Measurements from ENCODE around the gene SCIN. TPM values are rescaled to one million over a fixed set of nuclear protein-coding genes. Genes with fewer than 3 reads are reported as not detected.
"Not testable (repeated sequence)": the region's sequence is repeated elsewhere in the genome, so short reads cannot be mapped to it uniquely, and the experiment has no call there.

Gene SCIN
- polyA plus RNA-seq, 1 of the 3 experiments (the other 2 are of a cell fraction), result 0.02 TPM

DNA sequence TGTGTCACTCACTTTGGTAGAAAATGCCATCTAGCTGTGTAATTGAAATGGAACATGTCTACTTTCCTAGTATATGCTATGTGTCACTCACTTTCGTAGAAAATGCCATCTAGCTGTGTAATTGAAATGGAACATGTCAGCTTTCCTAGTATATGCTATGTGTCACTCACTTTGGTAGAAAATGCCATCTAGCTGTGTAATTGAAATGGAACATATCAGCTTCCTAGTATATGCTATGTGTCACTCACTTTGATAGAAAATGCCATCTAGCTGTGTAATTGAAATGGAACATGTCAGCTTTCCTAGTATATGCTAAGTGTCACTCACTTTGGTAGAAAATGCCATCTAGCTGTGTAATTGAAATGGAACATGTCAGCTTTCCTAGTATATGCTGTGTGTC, 42.9 kb upstream of the SCIN start:
- CTCF ChIA-PET, result interaction anchor here (1.4 kb wide), 2 partner anchors 93 to 96 kb away, joined by 4 read pairs; no protein-coding TSS in a partner anchor

DNA sequence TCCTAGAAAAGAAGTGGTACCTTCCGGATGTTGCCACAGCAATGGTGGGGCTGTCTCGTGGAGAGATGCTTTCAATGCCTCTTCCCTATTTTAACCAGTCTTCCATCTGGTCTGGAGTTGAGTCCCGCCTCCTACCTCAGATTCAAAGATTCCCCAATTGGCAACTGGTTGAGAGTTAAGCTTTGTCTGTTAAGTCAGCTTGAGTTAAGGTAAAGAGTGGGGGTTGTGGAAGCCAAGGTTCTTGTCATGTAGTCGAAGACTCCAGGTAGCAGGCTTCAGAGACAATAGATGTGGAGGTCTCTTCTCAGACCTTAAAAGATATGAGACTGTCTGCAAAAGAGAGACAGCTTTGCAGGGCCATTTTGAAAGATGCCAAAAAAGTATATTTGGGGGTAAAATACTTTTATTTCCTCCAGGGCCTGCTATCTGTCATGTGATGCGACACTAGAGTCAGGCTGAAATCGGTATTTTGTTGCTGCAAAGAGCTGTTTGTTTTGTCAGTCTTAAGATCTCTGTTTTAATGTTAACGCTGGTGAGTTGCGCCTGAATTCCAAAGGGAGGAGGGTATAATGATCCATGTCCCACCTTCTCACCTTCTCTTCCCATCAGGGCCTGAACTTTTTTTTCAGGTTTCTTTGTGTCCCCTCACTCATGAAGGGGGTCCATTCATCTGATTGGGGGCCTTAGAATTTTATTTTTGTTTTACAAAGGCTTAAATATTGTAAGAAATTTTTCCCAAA, 40.4 kb upstream of the SCIN start:
- Histone ChIP-seq H3K9me3 (no peaks in the 10 kb centered on the region), H3F3A (replicated peaks; ENCODE audit: insufficient read depth) (no peaks in the 10 kb centered on the region), H3K27me3 (ENCODE audit: insufficient read depth) (no peaks in the 10 kb centered on the region; the same call in 1 of the 2 replicates), H3K4me1 (ENCODE audit: control insufficient read depth in 1 of 2, insufficient read depth in 2 of 2, low read depth in 1 of 2, low read length in 1 of 2) (no peaks in the 10 kb centered on the region), H3K4me2 (no peak overlapping the region), H3K79me2 (ENCODE audit: insufficient read depth) (no peaks in the 10 kb centered on the region), H2AFZ (ENCODE audit: low read depth) (no peak overlapping the region), H3K9me2 (no peaks in the 10 kb centered on the region), H4K20me1 (ENCODE audit: insufficient read depth) (no peaks in the 10 kb centered on the region), H3K36me3 (replicated peaks in 1 of 2; ENCODE audit: control insufficient read depth in 1 of 2, insufficient read depth in 2 of 2, low read length in 1 of 2) (no peaks in the 10 kb centered on the region), H3K4me3 (ENCODE audit: low read depth in 2 of 2, low read length in 1 of 2) (no peak overlapping the region), H3K9ac (no peak overlapping the region), H3K27ac (ENCODE audit: low read depth in 2 of 2, low read length in 1 of 2) (no peak overlapping the region)
- ChIA-PET CTCF (interaction anchor here (1.1 to 1.6 kb wide), 3 partner anchors 11 to 15 kb away, joined by 3 to 5 read pairs (median 3); no protein-coding TSS in a partner anchor), POLR2A (no interaction called here)
- TF ChIP-seq NRF1 (IDR thresholded peaks at IDR 0.05; ENCODE audit: low read depth, low read length) (no peak), SIN3A (IDR thresholded peaks at IDR 0.05; ENCODE audit: borderline replicate concordance, low read depth, low read length) (no peak), GATA2 (CRISPR knock-in tag; IDR thresholded peaks at IDR 0.05) (no peak), RFX5 (IDR thresholded peaks at IDR 0.05; ENCODE audit: low read length) (no peak), POLR2AphosphoS5 (IDR thresholded peaks at IDR 0.05; ENCODE audit: low read depth, low read length) (no peak), YY1 (IDR thresholded peaks at IDR 0.05; ENCODE audit: low read depth) (no peak), JUND (IDR thresholded peaks at IDR 0.05) (no peak), GABPA (IDR thresholded peaks at IDR 0.05; ENCODE audit: low read depth) (no peak), TCF12 (IDR thresholded peaks at IDR 0.05) (no peak), TAF1 (IDR thresholded peaks at IDR 0.05; ENCODE audit: borderline replicate concordance, low read depth, low read length) (no peak), ELF1 (IDR thresholded peaks at IDR 0.05) (no peak)
- TF ChIP-seq, protein P1, sequence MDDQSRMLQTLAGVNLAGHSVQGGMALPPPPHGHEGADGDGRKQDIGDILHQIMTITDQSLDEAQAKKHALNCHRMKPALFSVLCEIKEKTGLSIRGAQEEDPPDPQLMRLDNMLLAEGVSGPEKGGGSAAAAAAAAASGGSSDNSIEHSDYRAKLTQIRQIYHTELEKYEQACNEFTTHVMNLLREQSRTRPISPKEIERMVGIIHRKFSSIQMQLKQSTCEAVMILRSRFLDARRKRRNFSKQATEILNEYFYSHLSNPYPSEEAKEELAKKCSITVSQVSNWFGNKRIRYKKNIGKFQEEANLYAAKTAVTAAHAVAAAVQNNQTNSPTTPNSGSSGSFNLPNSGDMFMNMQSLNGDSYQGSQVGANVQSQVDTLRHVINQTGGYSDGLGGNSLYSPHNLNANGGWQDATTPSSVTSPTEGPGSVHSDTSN (IDR thresholded peaks at IDR 0.05), result no peak
- no peak for DNase-seq
- WGBS (ENCODE audit: low lambda C conversion rate), result 50% methylated on average over 8 of the region's 8 CpGs

More for the DNA sequence above, 42.9 kb upstream of the SCIN start:
- POLR2A ChIA-PET; H3K36me3 ChIP-seq (replicated peaks in 1 of 2; ENCODE audit: control insufficient read depth in 1 of 2, insufficient read depth in 2 of 2, low read length in 1 of 2); H2AFZ ChIP-seq (ENCODE audit: low read depth); H3K4me3 ChIP-seq (ENCODE audit: low read depth in 2 of 2, low read length in 1 of 2); H3K79me2 ChIP-seq (ENCODE audit: insufficient read depth); H3K9me2 ChIP-seq; DNase-seq; H4K20me1 ChIP-seq (ENCODE audit: insufficient read depth); H3K27ac ChIP-seq (ENCODE audit: low read depth in 2 of 2, low read length in 1 of 2); H3K4me1 ChIP-seq (ENCODE audit: control insufficient read depth in 1 of 2, insufficient read depth in 2 of 2, low read depth in 1 of 2, low read length in 1 of 2); H3F3A ChIP-seq (replicated peaks; ENCODE audit: insufficient read depth); H3K27me3 ChIP-seq (ENCODE audit: insufficient read depth); H3K4me2 ChIP-seq; H3K9ac ChIP-seq; H3K9me3 ChIP-seq: not testable (repeated sequence)
- 17% methylated on average over 1 of the region's 1 CpG for WGBS (ENCODE audit: low lambda C conversion rate)

DNA sequence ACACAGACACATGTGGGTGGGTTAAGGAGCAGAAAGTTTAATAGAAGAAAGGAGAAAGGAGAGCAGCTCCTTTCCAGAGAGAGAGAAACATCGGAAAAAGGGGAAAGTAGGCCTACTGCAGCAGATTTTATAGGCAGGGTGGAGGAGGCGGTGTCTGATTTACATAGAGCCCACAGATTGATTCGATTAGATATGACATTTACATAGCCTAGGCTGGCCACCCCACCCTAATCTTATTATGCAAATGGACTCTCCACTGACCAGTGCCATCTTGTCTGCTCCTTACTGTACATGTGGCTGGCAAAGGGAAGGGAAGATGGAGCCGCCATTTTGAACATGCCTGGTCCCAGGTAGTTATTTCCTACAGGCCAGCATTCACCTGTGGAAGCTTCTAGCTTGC, 38.7 kb upstream of the SCIN start:
- 44% methylated on average over 4 of the region's 4 CpGs for WGBS (ENCODE audit: low lambda C conversion rate)
- no peak for DNase-seq
- H3F3A ChIP-seq (replicated peaks; ENCODE audit: insufficient read depth), result no peaks in the 10 kb centered on the region
- no peaks in the 10 kb centered on the region for H3K4me1 ChIP-seq (ENCODE audit: control insufficient read depth in 1 of 2, insufficient read depth in 2 of 2, low read depth in 1 of 2, low read length in 1 of 2)
- CTCF ChIA-PET, result interaction anchor here (0.9 to 1.8 kb wide), 6 partner anchors 9 to 107 kb away, joined by 3 to 8 read pairs (median 4); no protein-coding TSS in a partner anchor
- H3K79me2 ChIP-seq (ENCODE audit: insufficient read depth), result no peaks in the 10 kb centered on the region
- POLR2A ChIA-PET, result no interaction called here
- no peak overlapping the region for H3K4me3 ChIP-seq (ENCODE audit: low read depth in 2 of 2, low read length in 1 of 2)
- H3K9ac ChIP-seq, result no peak overlapping the region
- H3K27ac ChIP-seq (ENCODE audit: low read depth in 2 of 2, low read length in 1 of 2), result no peak overlapping the region
- H3K9me3 ChIP-seq, result no peaks in the 10 kb centered on the region
- no peak overlapping the region for H2AFZ ChIP-seq (ENCODE audit: low read depth)
- H3K4me2 ChIP-seq, result no peak overlapping the region
- no peaks in the 10 kb centered on the region for H3K9me2 ChIP-seq
- no peaks in the 10 kb centered on the region for H3K36me3 ChIP-seq (replicated peaks in 1 of 2; ENCODE audit: control insufficient read depth in 1 of 2, insufficient read depth in 2 of 2, low read length in 1 of 2)
- H3K27me3 ChIP-seq (ENCODE audit: insufficient read depth), result no peaks in the 10 kb centered on the region; the same call in 1 of the 2 replicates
- no peaks in the 10 kb centered on the region for H4K20me1 ChIP-seq (ENCODE audit: insufficient read depth)
- TF ChIP-seq FOXM1 (IDR thresholded peaks at IDR 0.05; ENCODE audit: low read depth) (no peak), RFX5 (IDR thresholded peaks at IDR 0.05; ENCODE audit: low read length) (no peak), EZH2phosphoT487 (IDR thresholded peaks at IDR 0.05; ENCODE audit: borderline replicate concordance, low read depth) (no peak), RCOR1 (IDR thresholded peaks at IDR 0.05; ENCODE audit: low read length) (no peak), TCF12 (IDR thresholded peaks at IDR 0.05) (no peak)
- TF ChIP-seq, protein P2, sequence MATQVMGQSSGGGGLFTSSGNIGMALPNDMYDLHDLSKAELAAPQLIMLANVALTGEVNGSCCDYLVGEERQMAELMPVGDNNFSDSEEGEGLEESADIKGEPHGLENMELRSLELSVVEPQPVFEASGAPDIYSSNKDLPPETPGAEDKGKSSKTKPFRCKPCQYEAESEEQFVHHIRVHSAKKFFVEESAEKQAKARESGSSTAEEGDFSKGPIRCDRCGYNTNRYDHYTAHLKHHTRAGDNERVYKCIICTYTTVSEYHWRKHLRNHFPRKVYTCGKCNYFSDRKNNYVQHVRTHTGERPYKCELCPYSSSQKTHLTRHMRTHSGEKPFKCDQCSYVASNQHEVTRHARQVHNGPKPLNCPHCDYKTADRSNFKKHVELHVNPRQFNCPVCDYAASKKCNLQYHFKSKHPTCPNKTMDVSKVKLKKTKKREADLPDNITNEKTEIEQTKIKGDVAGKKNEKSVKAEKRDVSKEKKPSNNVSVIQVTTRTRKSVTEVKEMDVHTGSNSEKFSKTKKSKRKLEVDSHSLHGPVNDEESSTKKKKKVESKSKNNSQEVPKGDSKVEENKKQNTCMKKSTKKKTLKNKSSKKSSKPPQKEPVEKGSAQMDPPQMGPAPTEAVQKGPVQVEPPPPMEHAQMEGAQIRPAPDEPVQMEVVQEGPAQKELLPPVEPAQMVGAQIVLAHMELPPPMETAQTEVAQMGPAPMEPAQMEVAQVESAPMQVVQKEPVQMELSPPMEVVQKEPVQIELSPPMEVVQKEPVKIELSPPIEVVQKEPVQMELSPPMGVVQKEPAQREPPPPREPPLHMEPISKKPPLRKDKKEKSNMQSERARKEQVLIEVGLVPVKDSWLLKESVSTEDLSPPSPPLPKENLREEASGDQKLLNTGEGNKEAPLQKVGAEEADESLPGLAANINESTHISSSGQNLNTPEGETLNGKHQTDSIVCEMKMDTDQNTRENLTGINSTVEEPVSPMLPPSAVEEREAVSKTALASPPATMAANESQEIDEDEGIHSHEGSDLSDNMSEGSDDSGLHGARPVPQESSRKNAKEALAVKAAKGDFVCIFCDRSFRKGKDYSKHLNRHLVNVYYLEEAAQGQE (IDR thresholded peaks at IDR 0.05; ENCODE audit: low read depth, low read length), result no peak

Measured in SK-N-SH (cell line).